ENCODE results near the gene CDKN2AIPNL.
"Not testable (repeated sequence)": the region's sequence is repeated elsewhere in the genome, so short reads cannot be mapped to it uniquely, and the experiment has no call there.

Gene CDKN2AIPNL

GRCh38 chr5:134426361-134426760 is 14.7 kb upstream of the CDKN2AIPNL start:
- no peak overlapping the region for H2BK120ac ChIP-seq (ENCODE audit: insufficient read depth, low read length, poor library complexity)

GRCh38 chr5:134423376-134423775 is 11.7 kb upstream of the CDKN2AIPNL start:
- Histone ChIP-seq H3K4me2 (ENCODE audit: low read length) (no peak overlapping the region), H3K9ac (ENCODE audit: low read length) (no peak overlapping the region), H3K4me3 (ENCODE audit: low read depth, low read length) (no peak overlapping the region), H3K4me1 (ENCODE audit: control insufficient read depth in 1 of 2, insufficient read depth in 2 of 2, low read length in 2 of 2) (peaks cover 2 to 5% of the 10 kb centered on the region in 2 experiments), H2AFZ (ENCODE audit: insufficient read depth, low read length, poor library complexity) (no peak overlapping the region), H2AK5ac (ENCODE audit: low read length) (no peak overlapping the region), H3K4ac (ENCODE audit: low read depth, low read length) (no peak overlapping the region), H3K23ac (ENCODE audit: low read length) (no peak overlapping the region), H3K79me1 (ENCODE audit: low read length) (no peaks in the 10 kb centered on the region), H2BK12ac (ENCODE audit: low read length) (no peak overlapping the region), H4K8ac (ENCODE audit: low read depth, low read length) (no peak overlapping the region), H3K27me3 (ENCODE audit: insufficient read depth, low read length) (no peaks in the 10 kb centered on the region), H3K18ac (ENCODE audit: low read length) (no peak overlapping the region), H3K36me3 (ENCODE audit: control insufficient read depth in 1 of 2, insufficient read depth in 2 of 2, low read length in 2 of 2) (no peaks in the 10 kb centered on the region), H4K12ac (ENCODE audit: low read depth, low read length) (no peak overlapping the region), H2BK120ac (ENCODE audit: insufficient read depth, low read length, poor library complexity) (no peak overlapping the region), H3K79me2 (ENCODE audit: control insufficient read depth, insufficient read depth, low read length, poor library complexity) (no peaks in the 10 kb centered on the region), H3K27ac (ENCODE audit: low read depth, low read length) (no peak overlapping the region), H2BK5ac (ENCODE audit: low read depth, low read length, poor library complexity) (no peak overlapping the region), H3K9me3 (ENCODE audit: insufficient read depth, low read depth, low read length) (no peaks in the 10 kb centered on the region), H3K14ac (ENCODE audit: low read length) (no peak overlapping the region), H4K91ac (ENCODE audit: low read depth, low read length) (no peak overlapping the region)
- no CpG with 5 or more reads among the region's 2 CpGs for WGBS (ENCODE audit: extremely low coverage, insufficient coverage, insufficient read length)
- DNase-seq = peak; percentile 53 to 92

More at GRCh38 chr5:134426361-134426760, 14.7 kb upstream of the CDKN2AIPNL start:
- no peak overlapping the region for H4K12ac ChIP-seq (ENCODE audit: low read depth, low read length)
- no peak overlapping the region for H3K4me3 ChIP-seq (ENCODE audit: low read depth, low read length)
- no peak overlapping the region for H3K4ac ChIP-seq (ENCODE audit: low read depth, low read length)
- no peak overlapping the region for H3K23ac ChIP-seq (ENCODE audit: low read length)
- no peak overlapping the region for H3K27ac ChIP-seq (ENCODE audit: low read depth, low read length)
- no peak overlapping the region for H3K18ac ChIP-seq (ENCODE audit: low read length)
- H3K4me2 ChIP-seq (ENCODE audit: low read length) = no peak overlapping the region
- no peak overlapping the region for H2BK5ac ChIP-seq (ENCODE audit: low read depth, low read length, poor library complexity)
- no peaks in the 10 kb centered on the region for H3K27me3 ChIP-seq (ENCODE audit: insufficient read depth, low read length)
- no peaks in the 10 kb centered on the region for H3K79me1 ChIP-seq (ENCODE audit: low read length)
- H2BK12ac ChIP-seq (ENCODE audit: low read length) = no peak overlapping the region
- H3K14ac ChIP-seq (ENCODE audit: low read length) = no peak overlapping the region
- H3K4me1 ChIP-seq (ENCODE audit: control insufficient read depth in 1 of 2, insufficient read depth in 2 of 2, low read length in 2 of 2) = peaks cover 2 to 5% of the 10 kb centered on the region in 2 experiments
- H2AFZ ChIP-seq (ENCODE audit: insufficient read depth, low read length, poor library complexity) = no peak overlapping the region
- WGBS (ENCODE audit: extremely low coverage, insufficient coverage, insufficient read length) = no CpG with 5 or more reads among the region's 7 CpGs
- no peak overlapping the region for H3K9ac ChIP-seq (ENCODE audit: low read length)
- no peaks in the 10 kb centered on the region for H3K36me3 ChIP-seq (ENCODE audit: control insufficient read depth in 1 of 2, insufficient read depth in 2 of 2, low read length in 2 of 2)
- no peak for DNase-seq
- H4K91ac ChIP-seq (ENCODE audit: low read depth, low read length) = no peak overlapping the region
- no peak overlapping the region for H2AK5ac ChIP-seq (ENCODE audit: low read length)
- H3K79me2 ChIP-seq (ENCODE audit: control insufficient read depth, insufficient read depth, low read length, poor library complexity) = no peaks in the 10 kb centered on the region
- H3K9me3 ChIP-seq (ENCODE audit: insufficient read depth, low read depth, low read length) = no peaks in the 10 kb centered on the region
- no peak overlapping the region for H4K8ac ChIP-seq (ENCODE audit: low read depth, low read length)

GRCh38 chr5:134422791-134423365 is 11.2 kb upstream of the CDKN2AIPNL start:
- Histone ChIP-seq H3K4me2 (ENCODE audit: low read length) (no peak overlapping the region), H4K91ac (ENCODE audit: low read depth, low read length) (peak overlapping the region; percentile 76), H3K36me3 (ENCODE audit: control insufficient read depth in 1 of 2, insufficient read depth in 2 of 2, low read length in 2 of 2) (no peaks in the 10 kb centered on the region), H2AFZ (ENCODE audit: insufficient read depth, low read length, poor library complexity) (no peak overlapping the region), H3K18ac (ENCODE audit: low read length) (no peak overlapping the region), H3K23ac (ENCODE audit: low read length) (no peak overlapping the region), H2BK120ac (ENCODE audit: insufficient read depth, low read length, poor library complexity) (no peak overlapping the region), H4K8ac (ENCODE audit: low read depth, low read length) (no peak overlapping the region), H3K14ac (ENCODE audit: low read length) (no peak overlapping the region), H2AK5ac (ENCODE audit: low read length) (no peak overlapping the region), H2BK5ac (ENCODE audit: low read depth, low read length, poor library complexity) (no peak overlapping the region), H3K9ac (ENCODE audit: low read length) (no peak overlapping the region), H3K9me3 (ENCODE audit: insufficient read depth, low read depth, low read length) (no peaks in the 10 kb centered on the region), H3K79me2 (ENCODE audit: control insufficient read depth, insufficient read depth, low read length, poor library complexity) (no peaks in the 10 kb centered on the region), H3K27me3 (ENCODE audit: insufficient read depth, low read length) (no peaks in the 10 kb centered on the region), H3K27ac (ENCODE audit: low read depth, low read length) (no peak overlapping the region), H3K4me1 (ENCODE audit: control insufficient read depth in 1 of 2, insufficient read depth in 2 of 2, low read length in 2 of 2) (peaks cover 2 to 5% of the 10 kb centered on the region in 2 experiments), H3K79me1 (ENCODE audit: low read length) (no peaks in the 10 kb centered on the region), H4K12ac (ENCODE audit: low read depth, low read length) (no peak overlapping the region), H2BK12ac (ENCODE audit: low read length) (no peak overlapping the region), H3K4me3 (ENCODE audit: low read depth, low read length) (no peak overlapping the region), H3K4ac (ENCODE audit: low read depth, low read length) (no peak overlapping the region)
- DNase-seq = peak; percentile 80 to 90
- no CpG with 5 or more reads among the region's 7 CpGs for WGBS (ENCODE audit: extremely low coverage, insufficient coverage, insufficient read length)

GRCh38 chr5:134421038-134421437 is 9.4 kb upstream of the CDKN2AIPNL start:
- H3K9me3 ChIP-seq (ENCODE audit: insufficient read depth, low read depth, low read length); H2AFZ ChIP-seq (ENCODE audit: insufficient read depth, low read length, poor library complexity); H3K79me1 ChIP-seq (ENCODE audit: low read length); H2BK12ac ChIP-seq (ENCODE audit: low read length); DNase-seq; H2BK5ac ChIP-seq (ENCODE audit: low read depth, low read length, poor library complexity); H3K36me3 ChIP-seq (ENCODE audit: control insufficient read depth in 1 of 2, insufficient read depth in 2 of 2, low read length in 2 of 2); H3K27ac ChIP-seq (ENCODE audit: low read depth, low read length); H3K14ac ChIP-seq (ENCODE audit: low read length); H3K4me1 ChIP-seq (ENCODE audit: control insufficient read depth in 1 of 2, insufficient read depth in 2 of 2, low read length in 2 of 2); H3K9ac ChIP-seq (ENCODE audit: low read length); H3K4me3 ChIP-seq (ENCODE audit: low read depth, low read length); H2BK120ac ChIP-seq (ENCODE audit: insufficient read depth, low read length, poor library complexity); H3K79me2 ChIP-seq (ENCODE audit: control insufficient read depth, insufficient read depth, low read length, poor library complexity); H3K4ac ChIP-seq (ENCODE audit: low read depth, low read length); H3K23ac ChIP-seq (ENCODE audit: low read length); H3K18ac ChIP-seq (ENCODE audit: low read length); H3K27me3 ChIP-seq (ENCODE audit: insufficient read depth, low read length); H3K4me2 ChIP-seq (ENCODE audit: low read length); H4K91ac ChIP-seq (ENCODE audit: low read depth, low read length); H2AK5ac ChIP-seq (ENCODE audit: low read length); H4K8ac ChIP-seq (ENCODE audit: low read depth, low read length); H4K12ac ChIP-seq (ENCODE audit: low read depth, low read length): not testable (repeated sequence)
- no CpG with 5 or more reads among the region's 4 CpGs for WGBS (ENCODE audit: extremely low coverage, insufficient coverage, insufficient read length)

Measured in trophoblast cell (in vitro differentiated cells and primary cell).